A549 (cell line): ENCODE measurements around the gene KDM8. TPM values are rescaled to one million over a fixed set of nuclear protein-coding genes. Genes with fewer than 3 reads are reported as not detected.

ENCODE experiments used
- ATAC-seq, 2 experiments: fragments of 200-7000 bp in 1 of 2; fragments of >200 bp in 1 of 2; cut with Nextera tagmentation in 1 of 2; cut with Tn5 transposase in 1 of 2; 3 replicates each; pipeline versions ENCODE4 v1.8.0 to v1.9.1; 2018 to 2020; ENCODE audit warnings: mild to moderate bottlenecking in 1 of 2, moderate library complexity in 1 of 2
- CTCF ChIA-PET: fragments of 300-600 bp; sonication (Branson Sonifier 250); formaldehyde crosslinking; extraction: SDS; loops from one replicate; lab custom pipeline; 2021; ENCODE audit warnings: antibody characterized with exemption, inconsistent platforms; lab: Yijun Ruan, JAX
- POLR2A ChIA-PET: fragments of 350-600 bp; formaldehyde crosslinking; extraction: SDS; loops from one replicate; lab custom pipeline; 2021; ENCODE audit warnings: antibody characterized with exemption, inconsistent platforms; lab: Yijun Ruan, JAX
- DNase-seq, 2 experiments: peaks; one replicate each; pipeline versions ENCODE4 v3.0.0 to v3.0.0-alpha.2; 2011 to 2016; ENCODE audit warnings: low read depth in 1 of 2, low spot score in 1 of 2
- FAIRE-seq: peaks from 2 replicates; lab custom pipeline; 2011; peaks lifted over from hg19 to GRCh38; lab: Jason Lieb, UNC
- H3K27ac ChIP-seq, 2 experiments: fragments of >200 bp; sonication (Bioruptor Twin); formaldehyde crosslinking; 3 replicates each; pipeline ENCODE4 v1.5.1; 2016 to 2017
- H3K4me1 ChIP-seq: fragments of >200 bp; sonication (Bioruptor Twin); formaldehyde crosslinking; 3 replicates; pipeline ENCODE4 v1.6.1; 2016
- H3K4me2 ChIP-seq: fragments of >200 bp; sonication (Bioruptor Twin); formaldehyde crosslinking; 3 replicates; pipeline ENCODE4 v1.6.1; 2016
- H3K4me3 ChIP-seq: fragments of >200 bp; sonication (Bioruptor Twin); formaldehyde crosslinking; 3 replicates; pipeline ENCODE4 v1.5.1; 2016
- H3K9me3 ChIP-seq: fragments of >200 bp; sonication (Bioruptor Twin); formaldehyde crosslinking; 3 replicates; pipeline ENCODE4 v1.6.1; 2016
- E2F6 ChIP-seq: IDR thresholded peaks from 2 replicates; pipeline ENCODE4 v1.6.1; 2012; ENCODE audit warnings: low read depth, borderline replicate concordance
- EHF ChIP-seq: fragments of 250-450 bp; sonication (Bioruptor Pico); IDR thresholded peaks from 2 replicates; pipeline ENCODE4 v1.5.0; 2020; ENCODE audit warnings: mild to moderate bottlenecking
- EHMT2 ChIP-seq: fragments of 200-600 bp; sonication (generic); IDR thresholded peaks from 2 replicates; pipeline ENCODE4 v1.6.1; 2016; ENCODE audit warnings: antibody characterized with exemption, low read depth, mild to moderate bottlenecking, moderate library complexity
- FOSL2 ChIP-seq, 2 experiments: fragments of 450-650 bp in 1 of 2; fragments of >200 bp in 1 of 2; sonication (Bioruptor Twin) in 1 of 2; formaldehyde crosslinking; IDR thresholded peaks; 2 replicates each; pipeline versions ENCODE4 v1.5.0 to v1.6.1; 2016 to 2020; ENCODE audit warnings: mild to moderate bottlenecking in 1 of 2, moderate library complexity in 1 of 2
- GATA3 ChIP-seq: IDR thresholded peaks from 2 replicates; pipeline ENCODE4 v1.6.1; 2012; ENCODE audit warnings: borderline replicate concordance
- HOXA7 ChIP-seq: fragments of 250-450 bp; sonication (Bioruptor Pico); IDR thresholded peaks from 2 replicates; pipeline ENCODE4 v1.5.0; 2020; ENCODE audit warnings: mild to moderate bottlenecking, moderate library complexity
- JUN ChIP-seq, 2 experiments: fragments of >200 bp; sonication (Bioruptor Twin); formaldehyde crosslinking; IDR thresholded peaks; 2 replicates in 1 of 2; 3 replicates in 1 of 2; pipeline ENCODE4 v1.6.1; 2016 to 2017
- MAX ChIP-seq: IDR thresholded peaks from 2 replicates; pipeline ENCODE4 v1.6.1; 2012
- MAZ ChIP-seq: fragments of 150-350 bp; IDR thresholded peaks from 2 replicates; pipeline ENCODE4 v1.6.1; 2014; ENCODE audit warnings: antibody characterized with exemption, low read depth, low read length, borderline replicate concordance
- MYC ChIP-seq: IDR thresholded peaks from 2 replicates; pipeline ENCODE4 v1.6.1; 2012; ENCODE audit warnings: mild to moderate bottlenecking, inconsistent platforms, low read length, improper control_type of control experiment, borderline replicate concordance
- NPAS2 ChIP-seq: fragments of 250-450 bp; sonication (Bioruptor Pico); IDR thresholded peaks from 2 replicates; pipeline ENCODE4 v1.8.0; 2022; ENCODE audit warnings: mild to moderate bottlenecking, moderate library complexity, borderline replicate concordance
- NR3C1 ChIP-seq: fragments of >200 bp; sonication (Bioruptor Twin); formaldehyde crosslinking; IDR thresholded peaks from 3 replicates; pipeline ENCODE4 v1.6.1; 2017
- RARB ChIP-seq: fragments of 250-450 bp; sonication (Bioruptor Pico); IDR thresholded peaks from 2 replicates; pipeline ENCODE4 v1.8.0; 2021; ENCODE audit warnings: mild to moderate bottlenecking, moderate library complexity
- RCOR1 ChIP-seq: fragments of 150-350 bp; IDR thresholded peaks from 2 replicates; pipeline ENCODE4 v1.6.1; 2014; ENCODE audit warnings: antibody characterized with exemption, low read length, low read depth
- RNF2 ChIP-seq: fragments of 200-600 bp; sonication (generic); IDR thresholded peaks from 2 replicates; pipeline ENCODE4 v1.6.1; 2016; ENCODE audit warnings: low read depth, mild to moderate bottlenecking, antibody characterized with exemption, moderate library complexity, borderline replicate concordance
- ZSCAN20 ChIP-seq: fragments of 250-450 bp; sonication (Bioruptor Pico); IDR thresholded peaks from 2 replicates; pipeline ENCODE4 v1.8.0; 2022; ENCODE audit warnings: mild to moderate bottlenecking, moderate library complexity
- WGBS: methylation state at CpG from one replicate; pipeline ENCODE4 v1.1.6; 2017; ENCODE audit errors: missing lambda C conversion rate; 5-methylcytosine and 5-hydroxymethylcytosine counted together
- polyA plus RNA-seq, 4 experiments: library from polyadenylated mRNA; depleted of rRNA in 3 of 4; stranded (reverse); fragments of >200 nt; fragmentation: RNase III in 1 of 4; extraction: RNeasy Plus Mini Kit Qiagen cat#74134 plus additional on column Dnase treatment in 1 of 4; gene quantifications; 2 replicates in 3 of 4; 3 replicates in 1 of 4; pipeline ENCODE4 v1.2.3, GENCODE V29; 2011 to 2017
- TF ChIP-seq, protein P1 (sequence below): fragments of 200-600 bp; sonication (generic); IDR thresholded peaks from 2 replicates; pipeline ENCODE4 v1.6.1; 2016; ENCODE audit warnings: antibody characterized with exemption, mild to moderate bottlenecking, moderate library complexity
- TF ChIP-seq, protein P2 (sequence below): fragments of >200 bp; sonication (Bioruptor Twin); formaldehyde crosslinking; IDR thresholded peaks from 2 replicates; pipeline ENCODE4 v1.6.1; 2016
- TF ChIP-seq, protein P3 (sequence below): fragments of >200 bp; sonication (Bioruptor Twin); formaldehyde crosslinking; IDR thresholded peaks from 3 replicates; pipeline ENCODE4 v1.5.1; 2016

KDM8 gene
- polyA plus RNA-seq, 2 of the 4 experiments (the other 2 are of a cell fraction) = 1.6 to 2.3 TPM

DNA sequence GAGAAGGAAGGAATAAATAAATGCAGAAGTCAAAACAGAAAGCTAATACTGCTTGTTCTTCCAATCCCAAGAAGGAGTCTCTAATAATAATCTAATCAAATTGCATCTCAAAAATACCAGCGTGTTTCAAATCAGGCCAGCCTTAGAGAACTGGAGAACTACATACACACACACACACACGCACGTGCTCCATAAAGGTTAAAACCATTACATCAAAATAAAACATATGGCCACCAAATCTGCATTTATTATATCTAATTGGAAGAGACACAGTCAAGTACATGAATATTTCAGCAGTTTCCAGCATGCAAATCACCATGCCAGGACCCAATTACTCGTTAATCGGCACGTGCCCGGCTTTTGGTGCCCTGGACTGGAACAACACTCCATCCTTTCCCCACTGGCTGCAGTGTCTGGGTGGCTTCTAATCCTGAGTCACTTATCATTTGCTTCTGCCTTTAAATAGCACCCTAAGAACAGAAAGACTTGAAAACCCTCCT lies 20.4 kb upstream of the KDM8 start (continued):
- TF ChIP-seq, protein P1, sequence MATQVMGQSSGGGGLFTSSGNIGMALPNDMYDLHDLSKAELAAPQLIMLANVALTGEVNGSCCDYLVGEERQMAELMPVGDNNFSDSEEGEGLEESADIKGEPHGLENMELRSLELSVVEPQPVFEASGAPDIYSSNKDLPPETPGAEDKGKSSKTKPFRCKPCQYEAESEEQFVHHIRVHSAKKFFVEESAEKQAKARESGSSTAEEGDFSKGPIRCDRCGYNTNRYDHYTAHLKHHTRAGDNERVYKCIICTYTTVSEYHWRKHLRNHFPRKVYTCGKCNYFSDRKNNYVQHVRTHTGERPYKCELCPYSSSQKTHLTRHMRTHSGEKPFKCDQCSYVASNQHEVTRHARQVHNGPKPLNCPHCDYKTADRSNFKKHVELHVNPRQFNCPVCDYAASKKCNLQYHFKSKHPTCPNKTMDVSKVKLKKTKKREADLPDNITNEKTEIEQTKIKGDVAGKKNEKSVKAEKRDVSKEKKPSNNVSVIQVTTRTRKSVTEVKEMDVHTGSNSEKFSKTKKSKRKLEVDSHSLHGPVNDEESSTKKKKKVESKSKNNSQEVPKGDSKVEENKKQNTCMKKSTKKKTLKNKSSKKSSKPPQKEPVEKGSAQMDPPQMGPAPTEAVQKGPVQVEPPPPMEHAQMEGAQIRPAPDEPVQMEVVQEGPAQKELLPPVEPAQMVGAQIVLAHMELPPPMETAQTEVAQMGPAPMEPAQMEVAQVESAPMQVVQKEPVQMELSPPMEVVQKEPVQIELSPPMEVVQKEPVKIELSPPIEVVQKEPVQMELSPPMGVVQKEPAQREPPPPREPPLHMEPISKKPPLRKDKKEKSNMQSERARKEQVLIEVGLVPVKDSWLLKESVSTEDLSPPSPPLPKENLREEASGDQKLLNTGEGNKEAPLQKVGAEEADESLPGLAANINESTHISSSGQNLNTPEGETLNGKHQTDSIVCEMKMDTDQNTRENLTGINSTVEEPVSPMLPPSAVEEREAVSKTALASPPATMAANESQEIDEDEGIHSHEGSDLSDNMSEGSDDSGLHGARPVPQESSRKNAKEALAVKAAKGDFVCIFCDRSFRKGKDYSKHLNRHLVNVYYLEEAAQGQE = no peak
- TF ChIP-seq, protein P2, sequence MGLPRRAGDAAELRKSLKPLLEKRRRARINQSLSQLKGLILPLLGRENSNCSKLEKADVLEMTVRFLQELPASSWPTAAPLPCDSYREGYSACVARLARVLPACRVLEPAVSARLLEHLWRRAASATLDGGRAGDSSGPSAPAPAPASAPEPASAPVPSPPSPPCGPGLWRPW = no peak
- TF ChIP-seq FOSL2 (IDR thresholded peaks at IDR 0.05) = no peak
- TF ChIP-seq FOSL2 (CRISPR knock-in tag; IDR thresholded peaks at IDR 0.05) = no peak
- TF ChIP-seq EHF (CRISPR knock-in tag) = no peak
- TF ChIP-seq MYC = no peak
- no peak for TF ChIP-seq RCOR1
- TF ChIP-seq, protein P3, sequence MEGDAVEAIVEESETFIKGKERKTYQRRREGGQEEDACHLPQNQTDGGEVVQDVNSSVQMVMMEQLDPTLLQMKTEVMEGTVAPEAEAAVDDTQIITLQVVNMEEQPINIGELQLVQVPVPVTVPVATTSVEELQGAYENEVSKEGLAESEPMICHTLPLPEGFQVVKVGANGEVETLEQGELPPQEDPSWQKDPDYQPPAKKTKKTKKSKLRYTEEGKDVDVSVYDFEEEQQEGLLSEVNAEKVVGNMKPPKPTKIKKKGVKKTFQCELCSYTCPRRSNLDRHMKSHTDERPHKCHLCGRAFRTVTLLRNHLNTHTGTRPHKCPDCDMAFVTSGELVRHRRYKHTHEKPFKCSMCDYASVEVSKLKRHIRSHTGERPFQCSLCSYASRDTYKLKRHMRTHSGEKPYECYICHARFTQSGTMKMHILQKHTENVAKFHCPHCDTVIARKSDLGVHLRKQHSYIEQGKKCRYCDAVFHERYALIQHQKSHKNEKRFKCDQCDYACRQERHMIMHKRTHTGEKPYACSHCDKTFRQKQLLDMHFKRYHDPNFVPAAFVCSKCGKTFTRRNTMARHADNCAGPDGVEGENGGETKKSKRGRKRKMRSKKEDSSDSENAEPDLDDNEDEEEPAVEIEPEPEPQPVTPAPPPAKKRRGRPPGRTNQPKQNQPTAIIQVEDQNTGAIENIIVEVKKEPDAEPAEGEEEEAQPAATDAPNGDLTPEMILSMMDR = no peak
- TF ChIP-seq NR3C1 = no peak

GRCh38 chr16:27185776-27186130 lies 17.6 kb upstream of the KDM8 start:
- no peak overlapping the region for H3K27ac ChIP-seq
- ChIA-PET CTCF (interaction anchor here (0.5 to 1.5 kb wide), 3 partner anchors 23 to 713 kb away, joined by 3 to 4 read pairs (median 3); no protein-coding TSS in a partner anchor), POLR2A (no interaction called here)
- WGBS = 83% methylated on average over 1 of the region's 1 CpG
- H3K4me2 ChIP-seq = no peak overlapping the region
- ATAC-seq = no peak
- H3K4me1 ChIP-seq = no peaks in the 10 kb centered on the region
- DNase-seq = no peak
- no peak for TF ChIP-seq HOXA7
- TF ChIP-seq NPAS2 (CRISPR knock-in tag) = no peak
- TF ChIP-seq EHMT2 = no peak
- TF ChIP-seq, protein P1 = no peak
- TF ChIP-seq E2F6 = no peak
- no peak for TF ChIP-seq MAX
- no peak for TF ChIP-seq ZSCAN20 (CRISPR knock-in tag)
- TF ChIP-seq RARB = no peak
- no peak for TF ChIP-seq JUN (IDR thresholded peaks at IDR 0.05)
- no peak for TF ChIP-seq RCOR1
- no peak for TF ChIP-seq RNF2
- no peak for TF ChIP-seq GATA3
- no peak for TF ChIP-seq MAZ
- H3K4me3 ChIP-seq = no peak overlapping the region
- no peak for FAIRE-seq
- no peaks in the 10 kb centered on the region for H3K9me3 ChIP-seq
